T-helper 1 cell treated with Interleukin-12 subunit alpha and Interleukin-12 subunit beta and Interleukin-4 antibody, amounts not matched to agents 30 μg/mL and 1 μg/mL, for 36 hours (primary cell): ENCODE measurements around the gene SCN1B.

ENCODE experiments used
- H3K27ac Mint-ChIP-seq: one replicate; pipeline ENCODE4 v1.8.0; 2021; ENCODE audit warnings: mild to moderate bottlenecking, mixed read lengths
- H3K27me3 Mint-ChIP-seq: one replicate; pipeline ENCODE4 v1.8.0; 2021; ENCODE audit warnings: low read depth, mixed read lengths
- H3K36me3 Mint-ChIP-seq: one replicate; pipeline ENCODE4 v1.8.0; 2021; ENCODE audit warnings: low read depth, mixed read lengths
- H3K4me1 Mint-ChIP-seq: one replicate; pipeline ENCODE4 v1.8.0; 2021; ENCODE audit warnings: low read depth, mixed read lengths
- H3K4me3 Mint-ChIP-seq: one replicate; pipeline ENCODE4 v1.8.0; 2021; ENCODE audit warnings: mild to moderate bottlenecking, moderate library complexity, mixed read lengths
- H3K9me3 Mint-ChIP-seq: one replicate; pipeline ENCODE4 v1.8.0; 2021; ENCODE audit warnings: mixed read lengths

The SCN1B gene

GRCh38 chr19:35059006-35059798 is 28.9 kb downstream of the SCN1B start:
- Mint-ChIP-seq H3K36me3 (no peaks in the 10 kb centered on the region), H3K27ac (no peak overlapping the region), H3K9me3 (no peaks in the 10 kb centered on the region), H3K4me1 (no peaks in the 10 kb centered on the region), H3K27me3 (peaks cover 8% of the 10 kb centered on the region), H3K4me3 (no peak overlapping the region)

GRCh38 chr19:35059799-35060091 is 29.5 kb downstream of the SCN1B start:
- Mint-ChIP-seq H3K4me1 (no peaks in the 10 kb centered on the region), H3K36me3 (no peaks in the 10 kb centered on the region), H3K4me3 (no peak overlapping the region), H3K9me3 (no peaks in the 10 kb centered on the region), H3K27me3 (peaks cover 8% of the 10 kb centered on the region), H3K27ac (no peak overlapping the region)

- H3K36me3 Mint-ChIP-seq: no peaks in the 10 kb centered on the region
- H3K4me1 Mint-ChIP-seq: no peaks in the 10 kb centered on the region
- H3K27me3 Mint-ChIP-seq: peaks cover 8% of the 10 kb centered on the region
- H3K9me3 Mint-ChIP-seq: no peaks in the 10 kb centered on the region
- H3K4me3 Mint-ChIP-seq: no peak overlapping the region
- no peak overlapping the region for H3K27ac Mint-ChIP-seq
Measured at GRCh38 chr19:35060160-35060855, 30.0 kb downstream of the SCN1B start.

GRCh38 chr19:35061583-35062373 is 31.5 kb downstream of the SCN1B start:
- Mint-ChIP-seq H3K9me3 (no peaks in the 10 kb centered on the region), H3K4me1 (peaks cover 3% of the 10 kb centered on the region), H3K27ac (peak overlapping the region; percentile 31), H3K36me3 (no peaks in the 10 kb centered on the region), H3K4me3 (no peak overlapping the region), H3K27me3 (peaks cover 4% of the 10 kb centered on the region)

GRCh38 chr19:35062942-35063341 is 32.7 kb downstream of the SCN1B start:
- Mint-ChIP-seq H3K4me3 (no peak overlapping the region), H3K9me3 (no peaks in the 10 kb centered on the region), H3K36me3 (no peaks in the 10 kb centered on the region), H3K27me3 (peaks cover 4% of the 10 kb centered on the region), H3K27ac (no peak overlapping the region), H3K4me1 (peaks cover 7% of the 10 kb centered on the region)

GRCh38 chr19:35063940-35064818 is 33.9 kb downstream of the SCN1B start:
- Mint-ChIP-seq H3K4me3 (no peak overlapping the region), H3K27ac (no peak overlapping the region), H3K27me3 (peaks cover 5% of the 10 kb centered on the region), H3K9me3 (no peaks in the 10 kb centered on the region), H3K36me3 (no peaks in the 10 kb centered on the region), H3K4me1 (peaks cover 7% of the 10 kb centered on the region)

- no peak overlapping the region for H3K27ac Mint-ChIP-seq
- H3K4me1 Mint-ChIP-seq: peaks cover 7% of the 10 kb centered on the region
- no peak overlapping the region for H3K4me3 Mint-ChIP-seq
- H3K27me3 Mint-ChIP-seq: peaks cover 8% of the 10 kb centered on the region
- no peaks in the 10 kb centered on the region for H3K9me3 Mint-ChIP-seq
- H3K36me3 Mint-ChIP-seq: no peaks in the 10 kb centered on the region
Measured at GRCh38 chr19:35065574-35065973, 35.3 kb downstream of the SCN1B start.

GRCh38 chr19:35066121-35066520 is 35.9 kb downstream of the SCN1B start:
- Mint-ChIP-seq H3K9me3 (no peaks in the 10 kb centered on the region), H3K36me3 (no peaks in the 10 kb centered on the region), H3K27ac (no peak overlapping the region), H3K4me1 (peaks cover 7% of the 10 kb centered on the region), H3K27me3 (peaks cover 8% of the 10 kb centered on the region), H3K4me3 (no peak overlapping the region)

- Mint-ChIP-seq H3K27ac (peak overlapping the region; percentile 52), H3K4me3 (no peak overlapping the region), H3K36me3 (no peaks in the 10 kb centered on the region)
Measured at GRCh38 chr19:35066691-35067563, 36.7 kb downstream of the SCN1B start.

GRCh38 chr19:35068941-35069634 is 38.8 kb downstream of the SCN1B start:
- H3K9me3 Mint-ChIP-seq: no peaks in the 10 kb centered on the region
- no peaks in the 10 kb centered on the region for H3K36me3 Mint-ChIP-seq
- peaks cover 7% of the 10 kb centered on the region for H3K4me1 Mint-ChIP-seq
- no peak overlapping the region for H3K27ac Mint-ChIP-seq
- H3K4me3 Mint-ChIP-seq: no peak overlapping the region
- H3K27me3 Mint-ChIP-seq: peaks cover 6% of the 10 kb centered on the region

More at GRCh38 chr19:35066691-35067563, 36.7 kb downstream of the SCN1B start:
- Mint-ChIP-seq H3K27me3 (peaks cover 8% of the 10 kb centered on the region), H3K4me1 (peaks cover 7% of the 10 kb centered on the region), H3K9me3 (no peaks in the 10 kb centered on the region)

- Mint-ChIP-seq H3K27me3 (peaks cover 4% of the 10 kb centered on the region), H3K4me1 (peaks cover 7% of the 10 kb centered on the region), H3K9me3 (no peaks in the 10 kb centered on the region), H3K4me3 (no peak overlapping the region), H3K27ac (no peak overlapping the region), H3K36me3 (no peaks in the 10 kb centered on the region)
Measured at GRCh38 chr19:35069696-35070095, 39.4 kb downstream of the SCN1B start.

- H3K36me3 Mint-ChIP-seq: no peaks in the 10 kb centered on the region
- H3K4me1 Mint-ChIP-seq: peaks cover 7% of the 10 kb centered on the region
- H3K27me3 Mint-ChIP-seq: peaks cover 4% of the 10 kb centered on the region
- no peak overlapping the region for H3K27ac Mint-ChIP-seq
- H3K4me3 Mint-ChIP-seq: no peak overlapping the region
- no peaks in the 10 kb centered on the region for H3K9me3 Mint-ChIP-seq
Measured at GRCh38 chr19:35070471-35070870, 40.2 kb downstream of the SCN1B start.

- no peaks in the 10 kb centered on the region for H3K36me3 Mint-ChIP-seq
- H3K27ac Mint-ChIP-seq: no peak overlapping the region
- peaks cover 9% of the 10 kb centered on the region for H3K27me3 Mint-ChIP-seq
Measured at GRCh38 chr19:35073516-35073915, 43.2 kb downstream of the SCN1B start.

More at GRCh38 chr19:35073516-35073915, 43.2 kb downstream of the SCN1B start:
- H3K9me3 Mint-ChIP-seq: no peaks in the 10 kb centered on the region
- H3K4me3 Mint-ChIP-seq: no peak overlapping the region
- no peaks in the 10 kb centered on the region for H3K4me1 Mint-ChIP-seq
